ENCODE results near the gene RING1. TPM values are rescaled to one million over a fixed set of nuclear protein-coding genes. Genes with fewer than 3 reads are reported as not detected.

The RING1 gene
- total RNA-seq, 8 experiments from 2014 or later: 17.2 to 43.0 (median 34.5) TPM

- H3K4me3 ChIP-seq: peak overlapping the region; percentile 68 to 95 (median 82)
- H3K4me1 ChIP-seq (replicated peaks in 1 of 2): peaks cover 20 to 22% of the 10 kb centered on the region in 2 donors
- ATAC-seq (replicated peaks in 6 of 8): peak in 5 of 8 experiments; percentile 4 to 20 (median 15)
- 0 to 6% (median 2%) methylated on average over 5 to 7 of the region's 26 CpGs; no CpG with 5 or more reads in 6 of the 10 experiments for WGBS, 10 experiments
- in situ Hi-C loops (cut with MboI; ENCODE audit: low pct_unique_long_range_greater_than_20kb in 2 of 9, low sequenced_read_pairs in 9 of 9, unreplicated experiment in 9 of 9): no loop called here
- H3K27ac ChIP-seq: peak overlapping the region; percentile 98 to 99
Measured at GRCh38 chr6:33199687-33200218, 8.5 kb upstream of the RING1 start.

- H3K4me1 ChIP-seq (replicated peaks in 1 of 2): peaks cover 26 to 27% of the 10 kb centered on the region in 2 donors
- WGBS, 10 experiments: 0% methylated on average over 1 to 17 of the region's 68 CpGs; no CpG with 5 or more reads in 2 of the 10 experiments
- peak; percentile 49 to 72 (median 60) for ATAC-seq (replicated peaks in 6 of 8)
- H3K4me3 ChIP-seq: peak within 1 kb of the TSS; percentile 68 to 95 (median 82)
- in situ Hi-C loops (cut with MboI; ENCODE audit: low pct_unique_long_range_greater_than_20kb in 2 of 9, low sequenced_read_pairs in 9 of 9, unreplicated experiment in 9 of 9): no loop called here
- peak within 1 kb of the TSS; percentile 98 to 99 for H3K27ac ChIP-seq
Measured at GRCh38 chr6:33200219-33201146, 7.8 kb upstream of the RING1 start, which contains the start of the genes RXRB and SLC39A7. RXRB (minus strand) TSS chr6:33200665; CDS start chr6:33200476, 189 bp downstream. SLC39A7 (plus strand) TSS chr6:33200867; CDS start chr6:33201246, 379 bp downstream.

- WGBS, 10 experiments: 0 to 15% methylated on average over 3 to 5 of the region's 14 CpGs; no CpG with 5 or more reads in 8 of the 10 experiments
- peak overlapping the region; percentile 98 to 99 for H3K27ac ChIP-seq
- ATAC-seq (replicated peaks in 6 of 8): peak in 6 of 8 experiments; percentile 1 to 8 (median 4)
- H3K4me3 ChIP-seq: peak overlapping the region; percentile 68 to 95 (median 82)
- H3K4me1 ChIP-seq (replicated peaks in 1 of 2): peaks cover 33 to 34% of the 10 kb centered on the region in 2 donors
- in situ Hi-C loops (cut with MboI; ENCODE audit: low pct_unique_long_range_greater_than_20kb in 2 of 9, low sequenced_read_pairs in 9 of 9, unreplicated experiment in 9 of 9): no loop called here
Measured at GRCh38 chr6:33201147-33201545, 7.2 kb upstream of the RING1 start.

GRCh38 chr6:33201935-33202334, 6.4 kb upstream of the RING1 start:
- 27 to 100% (median 82%) methylated on average over 1 to 6 of the region's 6 CpGs for WGBS, 10 experiments
- H3K4me1 ChIP-seq (replicated peaks in 1 of 2): peaks cover 39% of the 10 kb centered on the region in 2 donors
- in situ Hi-C loops (cut with MboI; ENCODE audit: low pct_unique_long_range_greater_than_20kb in 2 of 9, low sequenced_read_pairs in 9 of 9, unreplicated experiment in 9 of 9): no loop called here
- peak overlapping the region; percentile 68 to 95 (median 82) for H3K4me3 ChIP-seq
- H3K27ac ChIP-seq: peak overlapping the region in 1 of 2 donors; percentile 99
- no peak for ATAC-seq (replicated peaks in 6 of 8)

GRCh38 chr6:33202799-33203198, 5.5 kb upstream of the RING1 start:
- no peak for ATAC-seq (replicated peaks in 6 of 8)
- WGBS, 10 experiments: 40 to 100% (median 86%) methylated on average over 1 to 6 of the region's 6 CpGs; no CpG with 5 or more reads in 4 of the 10 experiments
- Histone ChIP-seq H3K27ac (no peak overlapping the region), H3K4me3 (no peak overlapping the region), H3K4me1 (replicated peaks in 1 of 2) (peaks cover 37 to 39% of the 10 kb centered on the region in 2 donors)
- in situ Hi-C loops (cut with MboI; ENCODE audit: low pct_unique_long_range_greater_than_20kb in 2 of 9, low sequenced_read_pairs in 9 of 9, unreplicated experiment in 9 of 9): no loop called here

- Histone ChIP-seq H3K4me3 (peak overlapping the region in 2 of 5 donors; percentile 58 to 69), H3K4me1 (replicated peaks in 1 of 2) (peaks cover 33 to 39% of the 10 kb centered on the region in 2 donors), H3K27ac (peak overlapping the region in 1 of 2 donors; percentile 50)
- 60 to 100% (median 92%) methylated on average over 1 to 5 of the region's 7 CpGs; no CpG with 5 or more reads in 2 of the 10 experiments for WGBS, 10 experiments
- in situ Hi-C loops (cut with MboI; ENCODE audit: low pct_unique_long_range_greater_than_20kb in 2 of 9, low sequenced_read_pairs in 9 of 9, unreplicated experiment in 9 of 9): no loop called here
- no peak for ATAC-seq (replicated peaks in 6 of 8)
Measured at GRCh38 chr6:33203443-33204164, 4.7 kb upstream of the RING1 start.

DNA sequence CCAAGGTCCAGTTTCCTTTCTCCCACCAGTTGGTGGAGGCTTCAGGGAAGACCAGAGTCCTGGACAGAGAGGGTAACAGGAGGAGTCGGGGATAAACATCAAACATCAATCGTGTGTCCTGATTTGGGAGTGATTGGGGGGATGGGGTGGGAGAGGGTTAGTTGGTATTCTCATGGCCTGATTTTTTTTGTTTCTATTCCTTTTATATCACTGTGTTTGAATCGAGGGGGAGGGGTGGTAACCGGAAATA, 4.2 kb upstream of the RING1 start:
- in situ Hi-C loops (cut with MboI; ENCODE audit: low pct_unique_long_range_greater_than_20kb in 2 of 9, low sequenced_read_pairs in 9 of 9, unreplicated experiment in 9 of 9): no loop called here
- peak overlapping the region; percentile 43 to 75 (median 58) for H3K4me3 ChIP-seq
- ATAC-seq (replicated peaks in 6 of 8): no peak
- peaks cover 33 to 41% of the 10 kb centered on the region in 2 donors for H3K4me1 ChIP-seq (replicated peaks in 1 of 2)
- H3K27ac ChIP-seq: peak overlapping the region; percentile 5 to 50
- 0 to 18% methylated on average over 2 to 4 of the region's 4 CpGs; no CpG with 5 or more reads in 8 of the 10 experiments for WGBS, 10 experiments

GRCh38 chr6:33204415-33205190, 3.7 kb upstream of the RING1 start, which contains the start of gene HSD17B8:
HSD17B8 (plus strand) TSS chr6:33204655; CDS start chr6:33204669, 14 bp downstream.
- Histone ChIP-seq H3K4me1 (replicated peaks in 1 of 2) (peaks cover 33 to 42% of the 10 kb centered on the region in 2 donors), H3K4me3 (peak within 1 kb of the TSS; percentile 43 to 75 (median 58)), H3K27ac (peak within 1 kb of the TSS; percentile 91 to 99)
- 0 to 5% (median 0%) methylated on average over 1 to 8 of the region's 48 CpGs; no CpG with 5 or more reads in 6 of the 10 experiments for WGBS, 10 experiments
- in situ Hi-C loops (cut with MboI; ENCODE audit: low pct_unique_long_range_greater_than_20kb in 2 of 9, low sequenced_read_pairs in 9 of 9, unreplicated experiment in 9 of 9): no loop called here
- peak; percentile 33 to 63 (median 54) for ATAC-seq (replicated peaks in 6 of 8)

GRCh38 chr6:33205191-33206026, 2.9 kb upstream of the RING1 start:
- H3K4me1 ChIP-seq (replicated peaks in 1 of 2): peaks cover 33 to 42% of the 10 kb centered on the region in 2 donors
- peak in 1 of 8 experiments; percentile 0 for ATAC-seq (replicated peaks in 6 of 8)
- peak overlapping the region; percentile 43 to 75 (median 58) for H3K4me3 ChIP-seq
- in situ Hi-C loops (cut with MboI; ENCODE audit: low pct_unique_long_range_greater_than_20kb in 2 of 9, low sequenced_read_pairs in 9 of 9, unreplicated experiment in 9 of 9): no loop called here
- WGBS, 10 experiments: 13 to 34% (median 20%) methylated on average over 1 to 8 of the region's 17 CpGs; no CpG with 5 or more reads in 3 of the 10 experiments
- H3K27ac ChIP-seq: peak overlapping the region; percentile 91 to 99

DNA sequence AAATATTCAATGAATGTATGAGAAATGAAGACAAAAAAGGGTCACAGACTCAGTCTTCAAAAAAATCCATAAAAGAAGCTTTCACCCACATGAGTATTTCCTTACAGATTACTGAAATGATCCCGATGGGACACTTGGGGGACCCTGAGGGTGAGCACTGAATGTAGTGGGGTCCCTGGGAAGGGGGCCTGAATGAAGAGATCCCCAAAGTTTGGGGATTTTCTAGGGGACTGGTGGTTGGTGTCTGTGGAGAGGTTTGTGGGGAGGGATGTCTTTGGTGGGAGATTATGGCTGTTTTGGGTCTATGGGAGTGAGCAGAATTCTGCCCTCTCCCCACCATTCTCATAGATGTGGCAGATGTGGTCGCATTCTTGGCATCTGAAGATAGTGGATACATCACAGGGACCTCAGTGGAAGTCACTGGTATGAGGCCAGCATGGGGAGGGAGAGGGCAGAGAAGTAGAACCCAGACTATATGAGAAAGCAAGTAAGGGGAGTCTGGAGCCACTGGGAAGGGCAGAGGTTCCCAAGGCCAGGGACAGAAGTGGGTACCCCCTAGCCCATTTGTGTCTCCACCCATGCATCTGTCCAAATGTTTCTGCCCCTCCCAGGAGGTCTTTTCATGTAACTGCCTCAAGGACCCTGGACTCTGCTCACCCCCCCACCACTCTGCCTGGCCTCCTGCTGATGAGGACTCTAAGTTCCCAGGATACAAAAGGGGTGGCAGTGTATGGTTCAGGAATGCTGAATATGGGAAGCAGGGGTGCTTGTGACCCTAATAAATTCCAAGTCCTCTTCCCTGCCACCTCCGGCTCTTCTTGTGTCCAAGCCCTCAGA, 2.1 kb upstream of the RING1 start:
- WGBS, 10 experiments: 0 to 80% (median 48%) methylated on average over 1 of the region's 3 CpGs; no CpG with 5 or more reads in 6 of the 10 experiments
- Histone ChIP-seq H3K27ac (peak overlapping the region; percentile 95 to 99), H3K4me3 (peak overlapping the region in 4 of 5 donors; percentile 82 to 93 (median 88)), H3K4me1 (replicated peaks in 1 of 2) (peaks cover 33 to 42% of the 10 kb centered on the region in 2 donors)
- in situ Hi-C loops (cut with MboI; ENCODE audit: low pct_unique_long_range_greater_than_20kb in 2 of 9, low sequenced_read_pairs in 9 of 9, unreplicated experiment in 9 of 9): no loop called here
- ATAC-seq (replicated peaks in 6 of 8): no peak
